Endothelial cell of umbilical vein (primary cell): ENCODE results near the gene PAX2. TPM values are rescaled to one million over a fixed set of nuclear protein-coding genes. Genes with fewer than 3 reads are reported as not detected.

ENCODE experiments used
- BruUV-seq: library from RNA; stranded (reverse); fragments of 400-500 nt; replicated peaks from 2 replicates; lab custom pipeline; 2021; lab: Mats Ljungman, UMichigan
- CTCF ChIA-PET: fragments of 300-600, 350-600 bp; sonication (Branson Sonifier 250); formaldehyde crosslinking; loops from one replicate; lab custom pipeline; 2021; ENCODE audit warnings: antibody characterized with exemption, inconsistent platforms; lab: Charles Lee
- POLR2A ChIA-PET: fragments of 300-600, 350-600 bp; sonication (Branson Sonifier 250); formaldehyde crosslinking; loops from one replicate; lab custom pipeline; 2021; ENCODE audit warnings: antibody characterized with exemption, inconsistent platforms; lab: Charles Lee
- DNase-seq: peaks from one replicate; pipeline ENCODE4 v3.0.0-alpha.2; 2011; ENCODE audit warnings: low read depth, low spot score
- FAIRE-seq: peaks from 2 replicates; lab custom pipeline; 2011; peaks lifted over from hg19 to GRCh38; lab: Jason Lieb, UNC
- H2AFZ ChIP-seq: 2 replicates; pipeline ENCODE4 v1.6.0; 2012; ENCODE audit warnings: low read depth, low read length, control low read depth, inconsistent platforms
- H3K27ac ChIP-seq: 2 replicates; pipeline ENCODE4 v1.5.1; 2011; ENCODE audit warnings: low read depth, mild to moderate bottlenecking, control low read depth, low read length, moderate library complexity; ENCODE audit not compliant: insufficient read depth
- H3K27me3 ChIP-seq, 2 experiments: 2 replicates each; pipeline versions ENCODE4 v1.6.0 to v1.6.1; 2011; ENCODE audit warnings: low read length in 2 of 2, mixed read lengths in 1 of 2; ENCODE audit not compliant: control insufficient read depth in 2 of 2, insufficient read depth in 2 of 2
- H3K36me3 ChIP-seq, 2 experiments: 2 replicates in 1 of 2; 3 replicates in 1 of 2; pipeline ENCODE4 v1.5.1; 2011; ENCODE audit warnings: low read length in 2 of 2, mild to moderate bottlenecking in 1 of 2, moderate library complexity in 1 of 2; ENCODE audit not compliant: control insufficient read depth in 2 of 2, insufficient read depth in 2 of 2; ENCODE audit errors: extremely low read depth in 1 of 2
- H3K4me1 ChIP-seq: 3 replicates; pipeline ENCODE4 v1.5.1; 2011; ENCODE audit warnings: mild to moderate bottlenecking, low read length; ENCODE audit not compliant: control insufficient read depth, insufficient read depth; ENCODE audit errors: extremely low read depth
- H3K4me2 ChIP-seq: 2 replicates; pipeline ENCODE4 v1.6.1; 2011; ENCODE audit warnings: low read length, control low read depth, mixed read lengths; ENCODE audit not compliant: insufficient read depth
- H3K4me3 ChIP-seq, 3 experiments: fragments of 200-600 bp in 1 of 3; sonication (generic), shearing (Covaris generic) in 1 of 3; replicated peaks in 1 of 3; 2 replicates each; pipeline ENCODE4 v1.5.1; 2011 to 2016; ENCODE audit warnings: control low read depth in 3 of 3, low read length in 3 of 3, mild to moderate bottlenecking in 2 of 3, inconsistent platforms in 1 of 3, low read depth in 1 of 3, moderate library complexity in 1 of 3; ENCODE audit not compliant: insufficient read depth in 1 of 3
- H3K79me2 ChIP-seq: 2 replicates; pipeline ENCODE4 v1.6.0; 2012; ENCODE audit warnings: low read length, inconsistent platforms; ENCODE audit not compliant: control insufficient read depth, insufficient read depth
- H3K9ac ChIP-seq: replicated peaks from 2 replicates; pipeline ENCODE3; 2011; ENCODE audit warnings: low read length, control low read depth; ENCODE audit not compliant: insufficient read depth; ENCODE audit errors: extremely low read depth
- H3K9me1 ChIP-seq: replicated peaks from 3 replicates; pipeline ENCODE4 v1.6.0; 2011; ENCODE audit warnings: mild to moderate bottlenecking, low read length; ENCODE audit not compliant: control insufficient read depth, insufficient read depth; ENCODE audit errors: extremely low read depth
- H3K9me3 ChIP-seq: replicated peaks from 2 replicates; pipeline ENCODE4 v1.5.1; 2012; ENCODE audit warnings: low read length, inconsistent platforms; ENCODE audit not compliant: control insufficient read depth, insufficient read depth
- H4K20me1 ChIP-seq: replicated peaks from 2 replicates; pipeline ENCODE3; 2011; ENCODE audit warnings: mild to moderate bottlenecking, low read length; ENCODE audit not compliant: control insufficient read depth, insufficient read depth; ENCODE audit errors: extremely low read depth
- EZH2 ChIP-seq: IDR thresholded peaks from 2 replicates; pipeline ENCODE4 v1.6.1; 2012; ENCODE audit warnings: borderline replicate concordance, low read depth, mild to moderate bottlenecking, moderate library complexity, low read length, inconsistent platforms; ENCODE audit not compliant: severe bottlenecking
- FOS ChIP-seq: IDR thresholded peaks from 2 replicates; pipeline ENCODE4 v1.6.1; 2011; ENCODE audit warnings: mild to moderate bottlenecking, low read length, moderate library complexity, borderline replicate concordance; ENCODE audit not compliant: insufficient read depth
- GATA2 ChIP-seq: IDR thresholded peaks from 2 replicates; pipeline ENCODE4 v1.7.0; 2011; ENCODE audit warnings: low read depth, mild to moderate bottlenecking, moderate library complexity, mixed read lengths, low read length; ENCODE audit not compliant: insufficient read length, insufficient read depth
- JUN ChIP-seq: IDR thresholded peaks from 2 replicates; pipeline ENCODE4 v1.6.1; 2011; ENCODE audit warnings: borderline replicate concordance, low read depth; ENCODE audit not compliant: insufficient read length, insufficient read depth
- MYC ChIP-seq: IDR thresholded peaks from one replicate; pipeline ENCODE4 v1.6.1; 2011; ENCODE audit warnings: mild to moderate bottlenecking, low read depth, low read length
- POLR2A ChIP-seq: IDR thresholded peaks from 2 replicates; pipeline ENCODE4 v1.6.1; 2012; ENCODE audit warnings: low read depth, mild to moderate bottlenecking, control low read depth, low read length
- POLR2AphosphoS5 ChIP-seq: IDR thresholded peaks from 2 replicates; pipeline ENCODE4 v1.6.1; 2012; ENCODE audit warnings: low read depth, mild to moderate bottlenecking, control low read depth, low read length, moderate library complexity; ENCODE audit not compliant: insufficient read depth
- dilution Hi-C: fragments of 300-500 bp; cut with MboI; formaldehyde crosslinking; loops from one replicate; pipeline ENCODE4 v1.15.0; 2019; ENCODE audit warnings: low sequenced_read_pairs; ENCODE audit not compliant: extremely low pct_ligation_motif_present
- intact Hi-C: fragments of 100-400 bp; cut with micrococcal nuclease; formaldehyde crosslinking; loops from one replicate; pipeline ENCODE4 v1.10.0; 2022
- polyA plus RNA-seq, 4 experiments: library from polyadenylated mRNA; depleted of rRNA in 3 of 4; stranded (reverse) in 3 of 4; unstranded in 1 of 4; fragments of >200 nt; gene quantifications; 2 replicates each; pipeline versions ENCODE4 v1.2.1 to v1.2.3, GENCODE V29; 2011 to 2012; ENCODE audit warnings: missing spikeins in 1 of 4
- total RNA-seq: library from RNA; stranded (reverse); gene quantifications from 2 replicates; pipeline ENCODE4 v1.2.3, GENCODE V29; 2021
- TF ChIP-seq, protein P1 (sequence below): IDR thresholded peaks from 2 replicates; pipeline ENCODE4 v1.6.1; 2011; ENCODE audit not compliant: insufficient read depth, insufficient read length
- TF ChIP-seq, protein P2 (sequence below), 2 donors: IDR thresholded peaks; 1 replicate in 1 of 2; 2 replicates in 1 of 2; pipeline ENCODE4 v1.5.1; 2011; ENCODE audit warnings: low read length in 2 of 2, mild to moderate bottlenecking in 2 of 2, moderate library complexity in 2 of 2, control low read depth in 1 of 2, inconsistent platforms in 1 of 2, low read depth in 1 of 2; ENCODE audit not compliant: insufficient read depth in 1 of 2; ENCODE audit errors: extremely low read depth in 1 of 2

PAX2 gene
- total and polyA plus RNA-seq, 2 donors (not counting 3 experiments of a cell fraction or from before 2014, with no cell fraction given) = not detected

DNA sequence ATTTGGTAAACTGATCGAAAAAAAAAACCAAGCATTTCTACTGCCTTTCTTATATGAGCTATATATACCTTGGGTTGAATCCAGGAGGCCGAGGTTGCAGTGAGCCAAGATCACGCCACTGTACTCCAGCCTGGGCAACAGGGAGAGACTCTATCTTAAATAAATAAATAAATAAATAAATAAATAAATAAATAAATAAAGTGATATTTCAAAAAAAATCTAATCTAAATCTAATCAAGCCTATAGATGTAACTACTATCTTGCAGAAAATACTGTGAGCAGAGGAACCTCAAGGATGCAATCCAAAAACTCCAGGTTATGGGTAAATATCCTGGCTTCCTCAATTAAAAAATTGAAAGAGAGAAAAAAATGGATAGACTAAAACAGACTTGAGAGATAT, 96.1 kb downstream of the PAX2 start:
- H3K4me1 ChIP-seq = no peaks in the 10 kb centered on the region
- TF ChIP-seq EZH2 (no peak), GATA2 (no peak), JUN (no peak), FOS (no peak), POLR2A (no peak), POLR2AphosphoS5 (no peak), MYC (no peak)
- TF ChIP-seq, protein P1, sequence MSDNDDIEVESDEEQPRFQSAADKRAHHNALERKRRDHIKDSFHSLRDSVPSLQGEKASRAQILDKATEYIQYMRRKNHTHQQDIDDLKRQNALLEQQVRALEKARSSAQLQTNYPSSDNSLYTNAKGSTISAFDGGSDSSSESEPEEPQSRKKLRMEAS = no peak
- TF ChIP-seq, protein P2, sequence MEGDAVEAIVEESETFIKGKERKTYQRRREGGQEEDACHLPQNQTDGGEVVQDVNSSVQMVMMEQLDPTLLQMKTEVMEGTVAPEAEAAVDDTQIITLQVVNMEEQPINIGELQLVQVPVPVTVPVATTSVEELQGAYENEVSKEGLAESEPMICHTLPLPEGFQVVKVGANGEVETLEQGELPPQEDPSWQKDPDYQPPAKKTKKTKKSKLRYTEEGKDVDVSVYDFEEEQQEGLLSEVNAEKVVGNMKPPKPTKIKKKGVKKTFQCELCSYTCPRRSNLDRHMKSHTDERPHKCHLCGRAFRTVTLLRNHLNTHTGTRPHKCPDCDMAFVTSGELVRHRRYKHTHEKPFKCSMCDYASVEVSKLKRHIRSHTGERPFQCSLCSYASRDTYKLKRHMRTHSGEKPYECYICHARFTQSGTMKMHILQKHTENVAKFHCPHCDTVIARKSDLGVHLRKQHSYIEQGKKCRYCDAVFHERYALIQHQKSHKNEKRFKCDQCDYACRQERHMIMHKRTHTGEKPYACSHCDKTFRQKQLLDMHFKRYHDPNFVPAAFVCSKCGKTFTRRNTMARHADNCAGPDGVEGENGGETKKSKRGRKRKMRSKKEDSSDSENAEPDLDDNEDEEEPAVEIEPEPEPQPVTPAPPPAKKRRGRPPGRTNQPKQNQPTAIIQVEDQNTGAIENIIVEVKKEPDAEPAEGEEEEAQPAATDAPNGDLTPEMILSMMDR (IDR thresholded peaks at IDR 0.05; ENCODE audit: extremely low read depth in 1 of 2, insufficient read depth in 1 of 2, low read depth in 1 of 2, low read length in 2 of 2) = no peak
- POLR2A ChIA-PET = no interaction called here
- no peaks in the 10 kb centered on the region for H3K9me3 ChIP-seq
- H3K27ac ChIP-seq = no peak overlapping the region
- DNase-seq (no peak), FAIRE-seq (no peak)
- no peak overlapping the region for H3K9ac ChIP-seq
- no peaks in the 10 kb centered on the region for H3K9me1 ChIP-seq
- no peak overlapping the region for H3K4me2 ChIP-seq
- H4K20me1 ChIP-seq = no peaks in the 10 kb centered on the region
- intact Hi-C loops = no loop called here
- no peaks in the 10 kb centered on the region for H3K79me2 ChIP-seq
- H3K36me3 ChIP-seq = no peaks in the 10 kb centered on the region
- BruUV-seq = no TSS peak
- H3K4me3 ChIP-seq = no peak overlapping the region
- CTCF ChIA-PET = interaction anchor here (1.6 kb wide), 1 partner anchor 18 kb away, joined by 3 read pairs; no protein-coding TSS in a partner anchor
- H2AFZ ChIP-seq = no peak overlapping the region
- dilution Hi-C loops = no loop called here
- peaks cover 11 to 14% of the 10 kb centered on the region in 2 experiments for H3K27me3 ChIP-seq
